Adrenal gland (tissue), 12 donors: Measurements from ENCODE around the gene DENND10. TPM values are rescaled to one million over a fixed set of nuclear protein-coding genes. Genes with fewer than 3 reads are reported as not detected.
"Not testable (repeated sequence)": the region's sequence is repeated elsewhere in the genome, so short reads cannot be mapped to it uniquely, and the experiment has no call there.

Experiments
- DNase-seq, 7 donors: peaks; one replicate each; pipeline ENCODE4 v3.0.0-alpha.2; 2019 to 2020
- H3K27ac ChIP-seq, 5 donors: fragments of 200-600 bp; sonication (generic) in 4 of 5; 1 replicate in 3 of 5; 2 replicates in 2 of 5; pipeline versions ENCODE4 v1.5.1 to v1.8.0; 2016 to 2020; ENCODE audit warnings: mild to moderate bottlenecking in 1 of 5
- H3K27me3 ChIP-seq: fragments of 200-600 bp; 2 replicates; pipeline ENCODE4 v1.8.0; 2021
- H3K36me3 ChIP-seq, 2 donors: fragments of 200-600 bp; replicated peaks in 1 of 2; 1 replicate in 1 of 2; 2 replicates in 1 of 2; pipeline versions ENCODE4 v1.5.1 to v1.8.0; 2018 to 2022
- H3K4me1 ChIP-seq, 2 donors: fragments of 200-600 bp; replicated peaks in 1 of 2; 1 replicate in 1 of 2; 2 replicates in 1 of 2; pipeline versions ENCODE4 v1.5.1 to v1.8.0; 2018 to 2021
- H3K4me3 ChIP-seq, 4 donors: fragments of 200-600 bp; sonication (generic) in 3 of 4; one replicate each; pipeline ENCODE4 v1.5.1; 2016 to 2018
- H3K9me3 ChIP-seq, 3 donors: fragments of 200-600 bp; sonication (generic) in 1 of 3; replicated peaks in 1 of 3; 1 replicate in 2 of 3; 2 replicates in 1 of 3; pipeline versions ENCODE4 v1.5.1 to v1.8.0; 2016 to 2021
- POLR2A ChIP-seq, 2 donors: fragments of 450-650 bp; IDR thresholded peaks; one replicate each; pipeline ENCODE4 v1.6.1; 2017; ENCODE audit warnings: antibody characterized with exemption in 2 of 2, mild to moderate bottlenecking in 2 of 2, moderate library complexity in 1 of 2
- WGBS, 4 donors: extraction: QIAGEN DNeasy Blood & Tissue Kit in 2 of 4; methylation state at CpG; one replicate each; pipeline versions ENCODE4 v1.1.5 to v1.1.7; 2013 to 2017; 5-methylcytosine and 5-hydroxymethylcytosine counted together
- intact Hi-C, 2 donors: fragments of 100-400 bp; cut with DNase I; formaldehyde crosslinking; loops; one replicate each; pipeline versions ENCODE4 v1.14.1 to v1.15.0; 2022 to 2023
- polyA plus RNA-seq, 3 donors: library from polyadenylated mRNA; stranded (reverse); fragments of 200-250 nt in 2 of 3; fragments of 350-450 nt in 1 of 3; fragmentation: Illumina TruSeq in 1 of 3; extraction: RNeasy Lipid Tissue Mini Kit (QIAGEN cat#74804) in 1 of 3; gene quantifications; one replicate each; pipeline ENCODE4 v1.2.3, GENCODE V29; 2013 to 2014
- total RNA-seq, 9 donors: library from RNA; depleted of rRNA in 4 of 9; stranded (reverse); fragments of >200 nt in 4 of 9; fragments of 120-200 nt in 1 of 9; fragmentation: NEBNext Ultra II Directional in 1 of 9; extraction: Animal tissue kit (Norgen Biotek cat#: 25700) in 1 of 9; gene quantifications; one replicate each; pipeline versions ENCODE4 v1.1.0 to v1.2.4, GENCODE V29; 2013 to 2023
- TF ChIP-seq, protein P1 (sequence below), 6 experiments: fragments of 450-650 bp in 4 of 6; fragments of 200-600 bp in 2 of 6; sonication (generic) in 1 of 6; IDR thresholded peaks; 1 replicate in 5 of 6; 2 replicates in 1 of 6; pipeline versions ENCODE4 v1.5.1 to v1.8.0; 2016 to 2021; ENCODE audit warnings: antibody characterized with exemption in 6 of 6, mild to moderate bottlenecking in 2 of 6, moderate library complexity in 1 of 6
- donor health status: healthy with polysubstance abuse.
- donor health status: Bipolar disorder and iron deficiency.
- donor health status: DM: yes; HTN: yes; CAD: no.
- donor health status: DM: no; HTN: no; CAD: no.
- donor health status: DM: no; HTN: no; CAD: no.
- donor health status: DM: yes; HTN: yes; CAD: no.

The DENND10 gene
- total and polyA plus RNA-seq, 12 donors: 10.3 to 65.3 (median 41.9) TPM

DNA sequence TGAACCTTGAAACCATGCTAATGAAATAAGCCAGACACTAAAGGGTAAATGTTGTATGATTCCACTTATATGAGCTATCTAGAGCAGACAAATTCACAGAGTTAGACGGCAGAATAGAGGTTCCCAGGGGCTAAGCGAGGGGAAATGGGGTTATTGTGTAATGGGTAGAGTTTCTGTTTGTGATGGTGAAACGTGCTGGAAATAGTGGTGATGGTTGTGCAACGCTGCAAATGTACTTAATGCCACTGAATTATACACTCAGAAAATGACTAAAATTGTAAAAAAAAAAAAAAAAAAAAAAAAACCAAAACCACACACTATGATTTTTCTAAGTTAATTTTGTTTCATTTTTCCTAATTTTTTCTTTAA lies 31.6 kb downstream of the DENND10 start:
- Histone ChIP-seq H3K36me3 (peaks cover 0 to 19% of the 10 kb centered on the region in 2 donors), H3K27me3 (no peaks in the 10 kb centered on the region), H3K27ac (peak overlapping the region in 2 of 5 donors; percentile 4 to 34), H3K4me1 (peaks cover 7 to 16% of the 10 kb centered on the region in 2 donors), H3K9me3 (no peaks in the 10 kb centered on the region), H3K4me3 (no peak overlapping the region)
- intact Hi-C loops: no loop called here
- WGBS, 4 donors: 63 to 71% (median 67%) methylated on average over 4 of the region's 4 CpGs
- TF ChIP-seq, protein P1, sequence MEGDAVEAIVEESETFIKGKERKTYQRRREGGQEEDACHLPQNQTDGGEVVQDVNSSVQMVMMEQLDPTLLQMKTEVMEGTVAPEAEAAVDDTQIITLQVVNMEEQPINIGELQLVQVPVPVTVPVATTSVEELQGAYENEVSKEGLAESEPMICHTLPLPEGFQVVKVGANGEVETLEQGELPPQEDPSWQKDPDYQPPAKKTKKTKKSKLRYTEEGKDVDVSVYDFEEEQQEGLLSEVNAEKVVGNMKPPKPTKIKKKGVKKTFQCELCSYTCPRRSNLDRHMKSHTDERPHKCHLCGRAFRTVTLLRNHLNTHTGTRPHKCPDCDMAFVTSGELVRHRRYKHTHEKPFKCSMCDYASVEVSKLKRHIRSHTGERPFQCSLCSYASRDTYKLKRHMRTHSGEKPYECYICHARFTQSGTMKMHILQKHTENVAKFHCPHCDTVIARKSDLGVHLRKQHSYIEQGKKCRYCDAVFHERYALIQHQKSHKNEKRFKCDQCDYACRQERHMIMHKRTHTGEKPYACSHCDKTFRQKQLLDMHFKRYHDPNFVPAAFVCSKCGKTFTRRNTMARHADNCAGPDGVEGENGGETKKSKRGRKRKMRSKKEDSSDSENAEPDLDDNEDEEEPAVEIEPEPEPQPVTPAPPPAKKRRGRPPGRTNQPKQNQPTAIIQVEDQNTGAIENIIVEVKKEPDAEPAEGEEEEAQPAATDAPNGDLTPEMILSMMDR (IDR thresholded peaks at IDR 0.05): no peak
- no peak for TF ChIP-seq POLR2A (IDR thresholded peaks at IDR 0.05)
- peak in 1 of 7 donors; percentile 42 for DNase-seq

DNA sequence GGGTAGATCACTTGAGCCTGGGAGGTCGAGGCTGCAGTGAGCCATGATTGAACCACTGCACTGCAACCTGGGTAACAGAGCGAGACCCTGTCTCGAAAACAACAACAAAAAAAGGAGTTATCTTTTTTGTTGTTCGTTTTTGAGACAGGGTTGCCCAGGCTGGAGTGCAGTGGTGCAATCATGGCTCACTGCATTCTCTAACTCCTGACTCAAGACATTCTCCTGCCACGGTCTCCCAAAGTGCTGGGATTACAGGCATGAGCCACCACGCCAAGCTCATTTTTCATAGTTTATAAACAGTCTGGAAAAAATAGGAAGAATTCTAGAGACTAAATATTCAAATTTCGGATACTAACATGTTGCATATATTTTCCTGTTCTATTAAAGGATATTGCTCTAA lies 32.2 kb downstream of the DENND10 start:
- Histone ChIP-seq H3K4me1 (peaks cover 7 to 16% of the 10 kb centered on the region in 2 donors), H3K27me3 (no peaks in the 10 kb centered on the region), H3K4me3 (no peak overlapping the region), H3K9me3 (no peaks in the 10 kb centered on the region), H3K27ac (no peak overlapping the region), H3K36me3 (peaks cover 0 to 19% of the 10 kb centered on the region in 2 donors)
- TF ChIP-seq, protein P1 (IDR thresholded peaks at IDR 0.05): no peak
- intact Hi-C loops: no loop called here
- no peak for DNase-seq
- WGBS, 4 donors: 75 to 86% (median 83%) methylated on average over 7 of the region's 7 CpGs

DNA sequence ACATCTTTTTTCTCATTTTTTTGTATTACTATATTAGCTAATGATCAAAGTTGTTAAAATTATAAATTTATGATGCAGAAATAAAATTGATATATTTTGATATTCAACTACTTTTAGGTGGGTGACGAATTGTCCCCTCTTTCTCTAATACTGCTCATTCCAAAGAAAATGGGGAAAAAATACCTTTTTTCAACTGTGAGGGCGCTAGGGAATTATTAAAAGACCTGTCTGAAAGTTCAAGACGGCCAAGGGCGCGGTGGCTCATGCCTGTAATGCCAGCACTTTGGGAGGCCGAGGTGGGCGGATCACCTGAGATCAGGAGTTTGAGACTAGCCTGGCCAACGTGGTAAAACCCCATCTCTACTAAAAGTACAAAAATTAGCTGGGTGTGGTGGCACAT lies 34.0 kb downstream of the DENND10 start:
- H3K4me1 ChIP-seq, intact Hi-C loops, H3K9me3 ChIP-seq, H3K27ac ChIP-seq, H3K4me3 ChIP-seq, H3K27me3 ChIP-seq, DNase-seq: not testable (repeated sequence)
- WGBS, 4 donors: 76 to 85% (median 82%) methylated on average over 8 of the region's 8 CpGs
- peaks cover 0 to 12% of the 10 kb centered on the region in 2 donors for H3K36me3 ChIP-seq

DNA sequence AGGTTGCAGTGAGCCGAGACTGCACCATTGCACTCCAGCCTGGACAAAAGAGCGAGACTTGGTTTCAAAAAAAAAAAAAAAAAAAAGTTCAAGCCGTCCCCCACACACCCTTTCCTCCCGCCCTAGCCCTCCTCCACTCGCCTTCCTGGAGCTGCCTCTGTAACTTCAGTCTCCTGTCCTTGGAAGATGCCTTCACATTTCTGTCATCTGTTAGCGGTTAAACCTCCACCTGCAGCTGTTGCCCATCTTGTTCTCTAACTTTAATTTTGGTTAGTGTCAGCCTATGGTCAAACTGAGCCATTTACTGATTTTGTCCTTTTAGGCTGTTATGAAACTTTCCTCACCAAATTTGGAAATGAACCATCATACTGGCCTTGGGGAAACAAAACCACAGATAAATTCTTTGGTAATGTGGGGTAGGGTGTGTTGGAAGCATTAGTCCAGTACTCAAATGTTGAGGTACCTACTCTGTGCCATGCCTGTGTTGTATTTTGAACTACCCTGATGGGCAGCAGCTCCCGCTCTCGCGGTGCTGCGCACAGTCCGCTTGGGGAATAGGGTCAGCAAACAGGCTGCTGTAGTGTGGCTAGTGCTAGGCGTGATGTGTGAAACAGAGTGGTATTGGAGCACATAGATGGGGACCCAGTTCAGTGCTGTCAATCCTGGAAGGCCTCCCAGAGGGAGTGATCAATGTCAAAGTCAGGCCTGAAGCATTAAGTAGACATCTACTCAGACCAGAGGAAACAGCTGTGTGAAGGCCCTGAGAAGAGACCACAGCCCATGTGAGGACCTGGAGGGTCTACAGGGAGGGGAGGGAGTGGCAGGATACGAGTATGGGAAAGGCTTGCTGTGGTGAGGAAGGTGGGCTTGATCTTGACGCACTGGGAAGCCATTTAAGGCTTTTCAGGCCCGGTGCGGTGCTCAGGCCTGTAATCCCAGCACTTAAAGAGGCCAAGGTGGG lies 34.7 kb downstream of the DENND10 start:
- Histone ChIP-seq H3K4me1 (peaks cover 0 to 8% of the 10 kb centered on the region in 2 donors), H3K27ac (no peak overlapping the region), H3K9me3 (no peaks in the 10 kb centered on the region), H3K36me3 (peaks cover 0 to 5% of the 10 kb centered on the region in 2 donors), H3K4me3 (no peak overlapping the region), H3K27me3 (no peaks in the 10 kb centered on the region)
- DNase-seq: no peak
- WGBS, 4 donors: 91 to 97% (median 96%) methylated on average over 15 to 16 of the region's 16 CpGs
- intact Hi-C loops: no loop called here
- TF ChIP-seq, protein P1 (IDR thresholded peaks at IDR 0.05): no peak
